BLaER1 (cell line): ENCODE data around the gene RRAS2.
"Not testable (repeated sequence)": the region's sequence is repeated elsewhere in the genome, so short reads cannot be mapped to it uniquely, and the experiment has no call there.

Experiments used
- H3K27ac ChIP-seq: shearing (Covaris generic); formaldehyde crosslinking; 2 replicates; pipeline ENCODE4 v1.8.1; 2022
- H3K27me3 ChIP-seq: shearing (Covaris generic); formaldehyde crosslinking; 2 replicates; pipeline ENCODE4 v1.8.1; 2022
- H3K36me3 ChIP-seq: shearing (Covaris generic); formaldehyde crosslinking; 2 replicates; pipeline ENCODE4 v1.8.1; 2022
- H3K4me1 ChIP-seq: shearing (Covaris generic); formaldehyde crosslinking; 2 replicates; pipeline ENCODE4 v1.8.1; 2022
- H3K4me2 ChIP-seq: shearing (Covaris generic); formaldehyde crosslinking; 2 replicates; pipeline ENCODE4 v1.8.1; 2022
- H3K4me3 ChIP-seq: shearing (Covaris generic); formaldehyde crosslinking; 2 replicates; pipeline ENCODE4 v1.8.1; 2022
- H3K9ac ChIP-seq: shearing (Covaris generic); formaldehyde crosslinking; 2 replicates; pipeline ENCODE4 v1.8.1; 2022
- H3K9me3 ChIP-seq: shearing (Covaris generic); formaldehyde crosslinking; 2 replicates; pipeline ENCODE4 v1.8.1; 2022
- H4K20me1 ChIP-seq: shearing (Covaris generic); formaldehyde crosslinking; 2 replicates; pipeline ENCODE4 v1.8.1; 2022
- Cebpa-rat ChIP-seq: shearing (Covaris generic); IDR thresholded peaks from 2 replicates; pipeline ENCODE4 v1.8.1; 2022

Gene RRAS2

GRCh38 chr11:14300661-14301304 is 58.2 kb downstream of the RRAS2 start:
- peaks cover 68% of the 10 kb centered on the region for H4K20me1 ChIP-seq
- H3K27me3 ChIP-seq: no peaks in the 10 kb centered on the region
- H3K4me2 ChIP-seq: no peak overlapping the region
- no peak overlapping the region for H3K27ac ChIP-seq
- no peak for TF ChIP-seq Cebpa-rat
- H3K9ac ChIP-seq: no peak overlapping the region
- H3K4me3 ChIP-seq: no peak overlapping the region
- no peaks in the 10 kb centered on the region for H3K9me3 ChIP-seq
- no peaks in the 10 kb centered on the region for H3K4me1 ChIP-seq
- no peaks in the 10 kb centered on the region for H3K36me3 ChIP-seq

GRCh38 chr11:14299921-14300320 is 59.1 kb downstream of the RRAS2 start:
- Histone ChIP-seq H3K9ac (no peak overlapping the region; the same call in 1 of the 2 replicates), H3K4me2 (no peak overlapping the region), H4K20me1 (peaks cover 59% of the 10 kb centered on the region), H3K9me3 (no peaks in the 10 kb centered on the region), H3K27ac (no peak overlapping the region), H3K36me3 (no peaks in the 10 kb centered on the region), H3K4me3 (no peak overlapping the region), H3K27me3 (no peaks in the 10 kb centered on the region), H3K4me1 (no peaks in the 10 kb centered on the region)
- TF ChIP-seq Cebpa-rat: no peak

- Histone ChIP-seq H3K9me3 (no peaks in the 10 kb centered on the region), H4K20me1 (no peaks in the 10 kb centered on the region), H3K27ac (no peak overlapping the region), H3K4me3 (no peak overlapping the region), H3K4me1 (peaks cover 20% of the 10 kb centered on the region), H3K27me3 (no peaks in the 10 kb centered on the region), H3K9ac (no peak overlapping the region), H3K36me3 (peaks cover 16% of the 10 kb centered on the region), H3K4me2 (peak overlapping the region; percentile 23; the same call in 1 of the 2 replicates)
- TF ChIP-seq Cebpa-rat: no peak
Observed at GRCh38 chr11:14290422-14290821, 68.6 kb downstream of the RRAS2 start.

- H3K9me3 ChIP-seq: no peaks in the 10 kb centered on the region
- no peaks in the 10 kb centered on the region for H4K20me1 ChIP-seq
- no peak for TF ChIP-seq Cebpa-rat
- peaks cover 20% of the 10 kb centered on the region for H3K4me1 ChIP-seq
- H3K4me3 ChIP-seq: no peak overlapping the region
- H3K9ac ChIP-seq: no peak overlapping the region
- no peak overlapping the region for H3K27ac ChIP-seq
- 0 out of 2 replicates have a peak overlapping the region, but pooled peaks have one; percentile 1 for H3K4me2 ChIP-seq
- no peaks in the 10 kb centered on the region for H3K27me3 ChIP-seq
- peaks cover 14% of the 10 kb centered on the region for H3K36me3 ChIP-seq
Observed at GRCh38 chr11:14288189-14288935, 70.6 kb downstream of the RRAS2 start.

GRCh38 chr11:14278869-14279268 is 80.1 kb downstream of the RRAS2 start:
- H3K9me3 ChIP-seq: not testable (repeated sequence)

GRCh38 chr11:14275076-14275475 is 83.9 kb downstream of the RRAS2 start:
- H3K9ac ChIP-seq: no peak overlapping the region
- H3K4me2 ChIP-seq: no peak overlapping the region
- H4K20me1 ChIP-seq: no peaks in the 10 kb centered on the region
- no peak for TF ChIP-seq Cebpa-rat
- H3K27ac ChIP-seq: no peak overlapping the region
- peaks cover 28% of the 10 kb centered on the region for H3K4me1 ChIP-seq
- no peaks in the 10 kb centered on the region for H3K27me3 ChIP-seq
- H3K4me3 ChIP-seq: no peak overlapping the region
- H3K9me3 ChIP-seq: peaks cover 7% of the 10 kb centered on the region; the same call in 1 of the 2 replicates
- peaks cover 14% of the 10 kb centered on the region for H3K36me3 ChIP-seq

More at GRCh38 chr11:14278869-14279268, 80.1 kb downstream of the RRAS2 start:
- not testable (repeated sequence) for H3K4me2 ChIP-seq, H3K36me3 ChIP-seq, H4K20me1 ChIP-seq, H3K9ac ChIP-seq, H3K27me3 ChIP-seq, H3K4me1 ChIP-seq, H3K27ac ChIP-seq, H3K4me3 ChIP-seq

GRCh38 chr11:14273895-14274294 is 85.1 kb downstream of the RRAS2 start:
- no peak overlapping the region for H3K4me3 ChIP-seq
- no peak overlapping the region for H3K9ac ChIP-seq
- H3K4me2 ChIP-seq: no peak overlapping the region
- H3K27ac ChIP-seq: no peak overlapping the region
- H4K20me1 ChIP-seq: no peaks in the 10 kb centered on the region
- peaks cover 35% of the 10 kb centered on the region for H3K4me1 ChIP-seq
- H3K36me3 ChIP-seq: peaks cover 8% of the 10 kb centered on the region; the same call in 1 of the 2 replicates
- peaks cover 7% of the 10 kb centered on the region; the same call in 1 of the 2 replicates for H3K9me3 ChIP-seq
- no peak for TF ChIP-seq Cebpa-rat
- H3K27me3 ChIP-seq: no peaks in the 10 kb centered on the region

- no peak for TF ChIP-seq Cebpa-rat
- H3K9me3 ChIP-seq: peaks cover 7% of the 10 kb centered on the region; the same call in 1 of the 2 replicates
- peaks cover 8% of the 10 kb centered on the region; the same call in 1 of the 2 replicates for H3K36me3 ChIP-seq
- H4K20me1 ChIP-seq: no peaks in the 10 kb centered on the region
- H3K27me3 ChIP-seq: no peaks in the 10 kb centered on the region
- peaks cover 35% of the 10 kb centered on the region for H3K4me1 ChIP-seq
- peak overlapping the region; percentile 47; the same call in 1 of the 2 replicates for H3K9ac ChIP-seq
- peak overlapping the region; percentile 23; the same call in 1 of the 2 replicates for H3K4me3 ChIP-seq
- H3K4me2 ChIP-seq: peak overlapping the region; percentile 78
- peak overlapping the region; percentile 48 for H3K27ac ChIP-seq
Observed at GRCh38 chr11:14270690-14271542, 88.1 kb downstream of the RRAS2 start.
